ENCODE data around the gene AKT1.

Gene AKT1

DNA sequence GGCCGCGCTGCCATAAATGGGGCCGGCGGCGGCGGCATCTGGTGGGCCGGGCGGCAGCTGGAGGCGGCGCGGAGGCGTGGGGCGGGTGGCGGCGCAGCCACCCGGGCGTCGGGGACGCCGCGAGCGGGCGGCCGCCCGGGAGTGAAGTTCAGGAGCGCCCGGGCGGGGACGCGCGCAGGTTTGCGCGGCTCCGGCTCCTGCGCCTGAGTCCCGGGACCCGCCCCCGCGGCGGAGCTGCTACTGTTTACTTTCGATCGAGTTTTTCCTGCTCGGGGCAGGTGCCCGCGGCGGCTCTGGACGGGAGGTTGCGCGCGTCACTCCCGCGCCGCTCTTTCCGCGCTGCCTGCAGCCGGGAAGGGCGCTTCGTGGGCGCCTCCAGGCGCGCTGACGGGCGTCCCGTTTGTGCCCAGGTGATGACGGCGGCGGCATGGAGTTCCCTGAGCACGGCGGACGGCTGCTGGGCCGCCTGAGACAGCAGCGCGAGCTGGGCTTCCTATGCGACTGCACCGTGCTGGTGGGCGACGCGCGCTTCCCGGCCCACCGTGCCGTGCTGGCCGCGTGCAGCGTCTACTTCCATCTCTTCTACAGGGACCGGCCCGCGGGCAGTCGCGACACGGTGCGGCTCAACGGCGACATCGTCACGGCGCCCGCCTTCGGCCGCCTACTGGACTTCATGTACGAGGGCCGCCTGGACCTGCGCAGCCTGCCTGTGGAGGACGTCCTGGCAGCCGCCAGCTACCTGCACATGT, 5.4 kb upstream of the AKT1 start, which contains the start of gene ZBTB42:
Gene ZBTB42, plus strand, starts transcription at position 331 of the 749 bp plus-strand sequence. Its CDS starts 97 bp downstream, at position 428.
- DNase-seq (ENCODE audit: low read depth): peak; percentile 88

DNA sequence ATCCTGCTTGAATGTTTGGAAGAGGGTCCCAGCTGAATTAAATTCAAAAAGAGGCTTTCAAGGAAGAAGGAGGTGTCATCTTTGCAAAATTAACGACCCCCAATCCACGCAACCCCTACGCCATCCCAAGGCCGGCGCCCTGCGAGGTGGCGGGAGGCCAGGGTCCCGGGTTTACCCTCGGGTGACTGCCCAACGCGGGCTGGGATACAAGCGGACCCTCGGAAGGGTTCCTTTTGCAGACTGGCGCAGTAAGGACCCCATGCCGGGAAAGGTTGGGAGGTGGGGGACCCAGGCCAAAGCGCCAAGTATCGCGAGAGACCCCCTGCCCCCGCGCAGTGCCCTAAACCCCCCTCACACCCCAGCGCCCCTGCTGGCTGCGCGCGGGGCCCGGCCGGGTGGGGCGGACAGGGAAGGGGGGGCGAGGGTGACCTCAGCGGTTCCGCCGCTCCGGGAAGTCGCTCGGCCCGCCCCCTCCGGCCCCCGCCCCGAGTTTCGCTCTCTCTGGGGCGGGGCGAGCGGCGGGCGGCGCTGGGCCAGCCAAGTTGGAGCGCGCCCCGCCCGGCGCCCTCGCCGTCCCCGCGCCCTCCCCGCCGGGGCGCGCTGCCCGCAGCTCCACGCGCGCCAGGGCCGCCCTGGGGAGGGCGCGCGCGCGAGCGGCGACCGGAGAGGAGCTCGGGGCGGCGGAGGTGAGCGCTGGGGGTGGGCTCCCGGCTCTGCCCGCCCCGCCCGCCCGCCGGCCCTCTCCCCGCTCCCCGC, 4.6 kb upstream of the AKT1 start:
- peak; percentile 82 for DNase-seq (ENCODE audit: low read depth)
- TF ChIP-seq, protein P1, sequence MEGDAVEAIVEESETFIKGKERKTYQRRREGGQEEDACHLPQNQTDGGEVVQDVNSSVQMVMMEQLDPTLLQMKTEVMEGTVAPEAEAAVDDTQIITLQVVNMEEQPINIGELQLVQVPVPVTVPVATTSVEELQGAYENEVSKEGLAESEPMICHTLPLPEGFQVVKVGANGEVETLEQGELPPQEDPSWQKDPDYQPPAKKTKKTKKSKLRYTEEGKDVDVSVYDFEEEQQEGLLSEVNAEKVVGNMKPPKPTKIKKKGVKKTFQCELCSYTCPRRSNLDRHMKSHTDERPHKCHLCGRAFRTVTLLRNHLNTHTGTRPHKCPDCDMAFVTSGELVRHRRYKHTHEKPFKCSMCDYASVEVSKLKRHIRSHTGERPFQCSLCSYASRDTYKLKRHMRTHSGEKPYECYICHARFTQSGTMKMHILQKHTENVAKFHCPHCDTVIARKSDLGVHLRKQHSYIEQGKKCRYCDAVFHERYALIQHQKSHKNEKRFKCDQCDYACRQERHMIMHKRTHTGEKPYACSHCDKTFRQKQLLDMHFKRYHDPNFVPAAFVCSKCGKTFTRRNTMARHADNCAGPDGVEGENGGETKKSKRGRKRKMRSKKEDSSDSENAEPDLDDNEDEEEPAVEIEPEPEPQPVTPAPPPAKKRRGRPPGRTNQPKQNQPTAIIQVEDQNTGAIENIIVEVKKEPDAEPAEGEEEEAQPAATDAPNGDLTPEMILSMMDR (IDR thresholded peaks at IDR 0.05; ENCODE audit: insufficient read depth, low read depth, low read length, missing control alignments): peak; percentile 22
- H3K4me3 ChIP-seq (ENCODE audit: low read length): no peak overlapping the region

More for the DNA sequence above, 5.4 kb upstream of the AKT1 start, which contains the start of gene ZBTB42:
- H3K4me3 ChIP-seq (ENCODE audit: low read length): peak within 1 kb of the TSS; percentile 57
- TF ChIP-seq, protein P1 (IDR thresholded peaks at IDR 0.05; ENCODE audit: insufficient read depth, low read depth, low read length, missing control alignments): no peak

DNA sequence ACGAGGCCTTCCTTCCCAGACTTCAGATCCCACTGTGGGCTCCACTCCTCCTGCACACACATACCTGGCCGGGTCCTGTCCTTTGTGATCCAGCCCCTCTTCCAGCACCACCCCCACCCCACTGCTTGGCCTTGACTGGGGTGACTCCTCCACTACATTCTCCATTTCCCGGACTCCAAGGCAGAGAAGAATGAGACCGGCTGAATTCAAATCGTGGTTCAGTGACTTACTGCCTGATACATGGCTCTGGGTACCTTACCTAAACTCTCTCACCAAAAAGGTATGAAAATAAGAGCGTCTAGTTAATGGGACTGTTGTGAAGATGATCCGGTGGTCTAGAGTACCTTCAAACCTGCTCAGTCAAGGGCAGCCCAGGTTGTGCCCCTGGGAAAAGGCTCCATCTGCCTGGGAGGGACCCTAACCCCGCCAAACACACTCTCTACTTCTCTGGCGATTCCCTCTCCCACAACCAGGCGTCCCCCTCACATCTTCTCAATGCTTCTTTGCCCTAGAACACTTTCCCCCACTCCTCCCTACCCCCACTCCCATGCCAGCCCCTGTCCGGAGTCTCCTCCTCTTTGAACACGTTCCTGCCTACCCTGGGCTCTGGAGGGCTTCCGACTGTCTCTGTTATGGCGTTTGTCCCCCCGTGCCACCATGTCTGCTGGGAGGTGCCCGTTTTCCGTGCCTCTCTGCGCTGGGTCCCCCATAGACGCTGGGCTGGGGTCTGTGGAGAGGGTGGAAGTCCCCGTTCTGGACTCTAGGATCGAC, 3.9 kb upstream of the AKT1 start:
- TF ChIP-seq, protein P1 (IDR thresholded peaks at IDR 0.05; ENCODE audit: insufficient read depth, low read depth, low read length, missing control alignments): peak; percentile 20
- DNase-seq (ENCODE audit: low read depth): no peak
- H3K4me3 ChIP-seq (ENCODE audit: low read length): no peak overlapping the region

DNA sequence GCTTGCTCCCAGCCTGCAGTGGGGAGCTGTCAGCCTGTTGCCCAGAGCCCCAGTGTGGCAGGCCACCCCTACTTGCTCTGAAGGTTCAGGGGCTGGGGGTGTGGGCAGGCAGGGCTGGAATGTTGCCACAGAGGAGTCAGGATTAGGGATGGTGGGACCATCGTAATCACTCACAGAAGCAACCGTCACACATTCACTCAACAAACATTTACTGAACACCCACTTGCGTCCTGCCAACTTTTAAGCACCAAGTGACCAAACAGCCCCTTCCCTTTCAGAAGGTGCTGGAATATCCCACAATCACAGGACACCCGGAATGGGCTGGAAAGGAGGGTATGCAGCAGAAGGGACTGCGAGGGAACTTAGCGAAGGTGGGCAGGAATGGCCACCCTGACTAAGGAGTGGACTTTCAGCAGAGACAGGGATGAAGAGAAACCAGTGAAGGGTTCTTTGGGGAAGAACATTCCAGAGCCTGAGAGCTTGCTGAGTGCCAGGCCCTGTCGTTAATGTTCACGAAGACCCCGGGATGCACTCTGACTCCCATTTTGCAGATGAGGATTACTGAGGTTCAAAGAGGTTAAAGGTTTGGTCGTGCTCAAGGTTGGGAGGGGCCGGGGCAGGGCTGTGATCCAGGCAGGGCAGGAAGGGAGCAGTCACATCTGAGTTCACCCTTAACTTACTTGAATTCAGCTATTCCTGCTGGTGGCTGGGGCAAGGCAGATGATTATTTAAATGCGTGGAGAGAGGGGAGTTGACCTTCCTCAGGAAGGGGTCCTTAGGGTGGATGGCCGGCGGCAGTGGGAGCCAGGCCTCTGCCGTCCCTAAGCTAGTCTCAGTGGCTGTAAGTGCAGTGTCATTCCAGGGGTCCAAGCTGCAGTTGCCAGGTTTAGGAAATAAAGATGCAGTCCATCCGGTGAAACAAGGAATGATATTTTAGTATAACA, 3.0 kb upstream of the AKT1 start:
- no peak for DNase-seq (ENCODE audit: low read depth)
- TF ChIP-seq, protein P1 (IDR thresholded peaks at IDR 0.05; ENCODE audit: insufficient read depth, low read depth, low read length, missing control alignments): no peak
- H3K4me3 ChIP-seq (ENCODE audit: low read length): no peak overlapping the region

DNA sequence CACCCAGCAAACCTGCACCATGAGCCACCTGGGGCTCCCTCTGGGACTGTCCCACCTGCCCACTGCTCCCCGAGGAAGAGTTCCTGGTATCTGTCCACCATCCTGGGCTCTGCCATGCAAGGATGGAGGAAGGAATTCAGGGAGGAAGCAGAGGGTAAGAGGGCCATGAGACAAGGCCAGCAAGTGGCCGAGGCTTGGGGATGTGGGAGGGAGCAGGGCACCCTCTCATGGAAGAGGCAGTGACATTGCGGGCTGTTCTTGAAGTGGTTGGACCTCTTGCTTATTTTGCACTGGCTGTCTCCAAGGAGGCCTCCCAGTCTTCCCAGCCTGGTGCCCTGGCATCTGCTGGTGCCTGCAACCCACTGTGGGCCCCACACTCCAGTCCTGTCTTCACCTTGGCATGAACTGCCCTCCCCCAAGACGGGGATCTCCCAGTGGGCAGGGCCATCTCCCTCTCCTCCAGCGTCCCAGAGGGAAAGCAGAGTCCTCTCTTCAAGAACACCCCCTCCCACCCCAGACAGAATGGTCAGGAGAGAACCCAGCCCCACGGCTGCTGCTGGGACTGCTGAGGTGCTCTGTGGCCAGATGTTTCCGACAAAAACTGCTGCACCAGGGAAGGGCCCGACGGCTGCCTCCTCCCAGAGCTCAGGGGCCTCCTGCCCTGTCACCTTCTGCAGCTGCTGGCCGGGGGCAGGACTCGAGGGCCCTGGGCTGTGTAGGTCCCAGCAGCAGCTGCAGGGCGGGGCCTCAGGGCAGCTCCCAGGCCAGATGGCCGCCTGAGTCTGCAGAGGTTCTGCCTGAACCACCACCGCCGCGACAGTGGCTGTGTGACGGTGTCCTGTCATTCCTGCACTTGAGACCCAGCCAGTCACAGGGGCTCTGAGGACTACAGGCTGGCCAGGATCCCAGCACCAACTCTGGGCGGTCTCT, 1.8 kb upstream of the AKT1 start:
- TF ChIP-seq, protein P1 (IDR thresholded peaks at IDR 0.05; ENCODE audit: insufficient read depth, low read depth, low read length, missing control alignments): no peak
- no peak for DNase-seq (ENCODE audit: low read depth)
- H3K4me3 ChIP-seq (ENCODE audit: low read length): no peak overlapping the region
